ENCODE data around the gene SLCO1B1. TPM values are rescaled to one million over a fixed set of nuclear protein-coding genes. Genes with fewer than 3 reads are reported as not detected.
"Not testable (repeated sequence)": the region's sequence is repeated elsewhere in the genome, so short reads cannot be mapped to it uniquely, and the experiment has no call there.

SLCO1B1 gene
- total RNA-seq, 2 experiments from 2014 or later: not detected

- no peak overlapping the region for H3K4me3 ChIP-seq (ENCODE audit: low read length)
- Mint-ChIP-seq H3K27ac (no peak overlapping the region), H3K27me3 (no peaks in the 10 kb centered on the region), H3K4me1 (ENCODE audit: low read depth) (no peaks in the 10 kb centered on the region), H3K36me3 (ENCODE audit: low read depth) (no peaks in the 10 kb centered on the region), H3K4me3 (no peak overlapping the region), H3K9me3 (peaks cover 4% of the 10 kb centered on the region)
- no peak for TF ChIP-seq CTCF (IDR thresholded peaks at IDR 0.05)
- peaks cover 0 to under 1% of the 10 kb centered on the region in 2 experiments for H3K9me3 ChIP-seq (ENCODE audit: control insufficient read depth in 1 of 2, insufficient read depth in 1 of 2, low read length in 2 of 2)
- H3K36me3 ChIP-seq (ENCODE audit: insufficient read depth, low read length): no peaks in the 10 kb centered on the region
- intact Hi-C loops (cut with DNase I, micrococcal nuclease): no loop called here
- no peaks in the 10 kb centered on the region for H3K4me1 ChIP-seq (ENCODE audit: insufficient read depth, low read length)
- H3K27me3 ChIP-seq (ENCODE audit: control insufficient read depth in 1 of 2, insufficient read depth in 2 of 2, low read length in 2 of 2): no peaks in the 10 kb centered on the region
- ATAC-seq (ENCODE audit: poor library complexity): no peak
- no peak overlapping the region for H3K27ac ChIP-seq (ENCODE audit: low read depth in 1 of 2, low read length in 2 of 2)
- no peak for DNase-seq
- POLR2A ChIA-PET: interaction anchor here (0.6 kb wide), 1 partner anchor 13 kb away, joined by 3 read pairs; no protein-coding TSS in a partner anchor
- CTCF ChIA-PET: no interaction called here
Measured at GRCh38 chr12:21144309-21144708, 13.3 kb downstream of the SLCO1B1 start.

- intact Hi-C loops (cut with DNase I, micrococcal nuclease); H3K27ac ChIP-seq (ENCODE audit: low read depth in 1 of 2, low read length in 2 of 2); CTCF ChIA-PET; H3K27me3 Mint-ChIP-seq; H3K4me1 Mint-ChIP-seq (ENCODE audit: low read depth); ATAC-seq (ENCODE audit: poor library complexity); H3K36me3 Mint-ChIP-seq (ENCODE audit: low read depth); H3K36me3 ChIP-seq (ENCODE audit: insufficient read depth, low read length); H3K9me3 Mint-ChIP-seq; H3K27ac Mint-ChIP-seq; H3K4me1 ChIP-seq (ENCODE audit: insufficient read depth, low read length); H3K4me3 ChIP-seq (ENCODE audit: low read length); H3K4me3 Mint-ChIP-seq; DNase-seq; POLR2A ChIA-PET; H3K27me3 ChIP-seq (ENCODE audit: control insufficient read depth in 1 of 2, insufficient read depth in 2 of 2, low read length in 2 of 2): not testable (repeated sequence)
- peaks cover 0 to 11% of the 10 kb centered on the region in 2 experiments for H3K9me3 ChIP-seq (ENCODE audit: control insufficient read depth in 1 of 2, insufficient read depth in 1 of 2, low read length in 2 of 2)
Measured at GRCh38 chr12:21149861-21150260, 18.9 kb downstream of the SLCO1B1 start.

GRCh38 chr12:21151184-21151583, 20.2 kb downstream of the SLCO1B1 start:
- intact Hi-C loops (cut with DNase I, micrococcal nuclease): no loop called here
- CTCF ChIA-PET: no interaction called here
- H3K36me3 Mint-ChIP-seq (ENCODE audit: low read depth): no peaks in the 10 kb centered on the region
- no peaks in the 10 kb centered on the region for H3K4me1 ChIP-seq (ENCODE audit: insufficient read depth, low read length)
- H3K27ac ChIP-seq (ENCODE audit: low read depth in 1 of 2, low read length in 2 of 2): no peak overlapping the region
- POLR2A ChIA-PET: no interaction called here
- peaks cover 4% of the 10 kb centered on the region for H3K9me3 Mint-ChIP-seq
- no peak for TF ChIP-seq CTCF (IDR thresholded peaks at IDR 0.05)
- no peaks in the 10 kb centered on the region for H3K27me3 ChIP-seq (ENCODE audit: control insufficient read depth in 1 of 2, insufficient read depth in 2 of 2, low read length in 2 of 2)
- ATAC-seq (ENCODE audit: poor library complexity) (no peak), DNase-seq (no peak)
- H3K27ac Mint-ChIP-seq: no peak overlapping the region
- no peaks in the 10 kb centered on the region for H3K27me3 Mint-ChIP-seq
- no peak overlapping the region for H3K4me3 ChIP-seq (ENCODE audit: low read length)
- no peak overlapping the region for H3K4me3 Mint-ChIP-seq
- H3K4me1 Mint-ChIP-seq (ENCODE audit: low read depth): no peaks in the 10 kb centered on the region
- no peaks in the 10 kb centered on the region for H3K36me3 ChIP-seq (ENCODE audit: insufficient read depth, low read length)
- H3K9me3 ChIP-seq (ENCODE audit: control insufficient read depth in 1 of 2, insufficient read depth in 1 of 2, low read length in 2 of 2): peaks cover 0 to 11% of the 10 kb centered on the region in 2 experiments

GRCh38 chr12:21155522-21156351, 24.7 kb downstream of the SLCO1B1 start:
- no peaks in the 10 kb centered on the region for H3K9me3 Mint-ChIP-seq
- intact Hi-C loops (cut with DNase I, micrococcal nuclease): no loop called here
- H3K27me3 Mint-ChIP-seq: no peaks in the 10 kb centered on the region
- DNase-seq (no peak), ATAC-seq (ENCODE audit: poor library complexity) (no peak)
- no peak for TF ChIP-seq CTCF (IDR thresholded peaks at IDR 0.05)
- no peak overlapping the region for H3K27ac ChIP-seq (ENCODE audit: low read depth in 1 of 2, low read length in 2 of 2)
- H3K36me3 ChIP-seq (ENCODE audit: insufficient read depth, low read length): no peaks in the 10 kb centered on the region
- H3K4me3 Mint-ChIP-seq: no peak overlapping the region
- ChIA-PET POLR2A (no interaction called here), CTCF (no interaction called here)
- H3K4me3 ChIP-seq (ENCODE audit: low read length): no peak overlapping the region
- no peaks in the 10 kb centered on the region for H3K27me3 ChIP-seq (ENCODE audit: control insufficient read depth in 1 of 2, insufficient read depth in 2 of 2, low read length in 2 of 2)
- no peaks in the 10 kb centered on the region for H3K4me1 Mint-ChIP-seq (ENCODE audit: low read depth)
- no peaks in the 10 kb centered on the region for H3K36me3 Mint-ChIP-seq (ENCODE audit: low read depth)
- no peak overlapping the region for H3K27ac Mint-ChIP-seq
- no peaks in the 10 kb centered on the region for H3K4me1 ChIP-seq (ENCODE audit: insufficient read depth, low read length)
- H3K9me3 ChIP-seq (ENCODE audit: control insufficient read depth in 1 of 2, insufficient read depth in 1 of 2, low read length in 2 of 2): no peaks in the 10 kb centered on the region

All from CD4-positive, alpha-beta T cell (primary cell).